Activated T-helper 2 cell treated with anti-CD3 and anti-CD28 coated beads, Interferon-gamma antibody, Interleukin-2, Interleukin-4, amounts not matched to agents 10 μg/mL and 5 μg/mL and 100 μg/mL, durations not matched to agents 14 hours and 24 hours and 36 hours (primary cell): ENCODE results near the gene ZMYND8. TPM values are rescaled to one million over a fixed set of nuclear protein-coding genes. Genes with fewer than 3 reads are reported as not detected.
"Not testable (repeated sequence)": the region's sequence is repeated elsewhere in the genome, so short reads cannot be mapped to it uniquely, and the experiment has no call there.

Experiments used
- DNase-seq: peaks from one replicate; pipeline ENCODE4 v3.0.0; 2021; ENCODE audit warnings: low spot score
- H3K27ac Mint-ChIP-seq: one replicate; pipeline ENCODE4 v1.8.0; 2021; ENCODE audit warnings: mixed read lengths
- H3K27me3 Mint-ChIP-seq: one replicate; pipeline ENCODE4 v1.8.0; 2021; ENCODE audit warnings: low read depth, mixed read lengths
- H3K36me3 Mint-ChIP-seq: one replicate; pipeline ENCODE4 v1.8.0; 2021; ENCODE audit warnings: low read depth, mixed read lengths
- H3K4me1 Mint-ChIP-seq: one replicate; pipeline ENCODE4 v1.8.0; 2021; ENCODE audit warnings: low read depth, mixed read lengths
- H3K4me3 Mint-ChIP-seq: one replicate; pipeline ENCODE4 v1.8.0; 2021; ENCODE audit warnings: low read depth, mild to moderate bottlenecking, moderate library complexity, mixed read lengths
- H3K9me3 Mint-ChIP-seq: one replicate; pipeline ENCODE4 v1.8.0; 2021; ENCODE audit warnings: mixed read lengths
- intact Hi-C: fragments of 100-400 bp; cut with micrococcal nuclease; formaldehyde crosslinking; loops from one replicate; pipeline ENCODE4 v1.15.1; 2023
- total RNA-seq: library from RNA; stranded (reverse); gene quantifications from 2 replicates; pipeline ENCODE4 v1.2.3, GENCODE V29; 2022

ZMYND8 gene
- total RNA-seq, 1 donor from 2014 or later, result 46.7 TPM

- H3K27me3 Mint-ChIP-seq, DNase-seq, H3K4me1 Mint-ChIP-seq, H3K9me3 Mint-ChIP-seq, H3K27ac Mint-ChIP-seq, intact Hi-C loops, H3K4me3 Mint-ChIP-seq: not testable (repeated sequence)
- H3K36me3 Mint-ChIP-seq, result peaks cover 73% of the 10 kb centered on the region
Measured at GRCh38 chr20:47288530-47288929, 68.0 kb downstream of the ZMYND8 start.

- peaks cover 74% of the 10 kb centered on the region for H3K36me3 Mint-ChIP-seq
- intact Hi-C loops, result no loop called here
- no peaks in the 10 kb centered on the region for H3K27me3 Mint-ChIP-seq
- no peaks in the 10 kb centered on the region for H3K9me3 Mint-ChIP-seq
- H3K4me3 Mint-ChIP-seq, result no peak overlapping the region
- no peak for DNase-seq
- no peak overlapping the region for H3K27ac Mint-ChIP-seq
- no peaks in the 10 kb centered on the region for H3K4me1 Mint-ChIP-seq
Measured at GRCh38 chr20:47287609-47288144, 68.8 kb downstream of the ZMYND8 start.

- Mint-ChIP-seq H3K36me3 (peaks cover 73% of the 10 kb centered on the region), H3K4me1 (no peaks in the 10 kb centered on the region), H3K9me3 (no peaks in the 10 kb centered on the region), H3K27ac (no peak overlapping the region), H3K27me3 (no peaks in the 10 kb centered on the region), H3K4me3 (no peak overlapping the region)
- intact Hi-C loops, result no loop called here
- DNase-seq, result no peak
Measured at GRCh38 chr20:47286681-47287080, 69.8 kb downstream of the ZMYND8 start.

- Mint-ChIP-seq H3K4me3 (no peak overlapping the region), H3K27ac (no peak overlapping the region), H3K9me3 (no peaks in the 10 kb centered on the region), H3K4me1 (no peaks in the 10 kb centered on the region), H3K36me3 (peaks cover 75% of the 10 kb centered on the region), H3K27me3 (no peaks in the 10 kb centered on the region)
- DNase-seq, result no peak
- intact Hi-C loops, result no loop called here
Measured at GRCh38 chr20:47285189-47285588, 71.3 kb downstream of the ZMYND8 start.

- intact Hi-C loops, result no loop called here
- Mint-ChIP-seq H3K4me1 (no peaks in the 10 kb centered on the region), H3K36me3 (peaks cover 73% of the 10 kb centered on the region), H3K4me3 (no peak overlapping the region), H3K27me3 (no peaks in the 10 kb centered on the region), H3K9me3 (no peaks in the 10 kb centered on the region), H3K27ac (no peak overlapping the region)
- no peak for DNase-seq
Measured at GRCh38 chr20:47284373-47284772, 72.1 kb downstream of the ZMYND8 start.

- intact Hi-C loops, result no loop called here
- H3K4me1 Mint-ChIP-seq, result no peaks in the 10 kb centered on the region
- H3K4me3 Mint-ChIP-seq, result no peak overlapping the region
- H3K27me3 Mint-ChIP-seq, result no peaks in the 10 kb centered on the region
- H3K27ac Mint-ChIP-seq, result peak overlapping the region; percentile 13
- H3K9me3 Mint-ChIP-seq, result no peaks in the 10 kb centered on the region
- DNase-seq, result no peak
- peaks cover 76% of the 10 kb centered on the region for H3K36me3 Mint-ChIP-seq
Measured at GRCh38 chr20:47283411-47283810, 73.1 kb downstream of the ZMYND8 start.

GRCh38 chr20:47282864-47283263, 73.6 kb downstream of the ZMYND8 start:
- H3K4me3 Mint-ChIP-seq, result no peak overlapping the region
- no peaks in the 10 kb centered on the region for H3K4me1 Mint-ChIP-seq
- H3K27ac Mint-ChIP-seq, result no peak overlapping the region
- peaks cover 78% of the 10 kb centered on the region for H3K36me3 Mint-ChIP-seq
- no peak for DNase-seq
- no peaks in the 10 kb centered on the region for H3K27me3 Mint-ChIP-seq
- H3K9me3 Mint-ChIP-seq, result no peaks in the 10 kb centered on the region
- intact Hi-C loops, result no loop called here

GRCh38 chr20:47281376-47281775, 75.1 kb downstream of the ZMYND8 start:
- no peak overlapping the region for H3K4me3 Mint-ChIP-seq
- no peaks in the 10 kb centered on the region for H3K9me3 Mint-ChIP-seq
- no peaks in the 10 kb centered on the region for H3K27me3 Mint-ChIP-seq
- peaks cover 6% of the 10 kb centered on the region for H3K4me1 Mint-ChIP-seq
- DNase-seq, result no peak
- H3K36me3 Mint-ChIP-seq, result peaks cover 80% of the 10 kb centered on the region
- H3K27ac Mint-ChIP-seq, result no peak overlapping the region
- intact Hi-C loops, result no loop called here

- intact Hi-C loops, result no loop called here
- peaks cover 13% of the 10 kb centered on the region for H3K4me1 Mint-ChIP-seq
Measured at GRCh38 chr20:47280668-47281067, 75.8 kb downstream of the ZMYND8 start.

GRCh38 chr20:47280228-47280627, 76.3 kb downstream of the ZMYND8 start:
- intact Hi-C loops, result no loop called here
- no peak overlapping the region for H3K4me3 Mint-ChIP-seq
- DNase-seq, result no peak
- peak overlapping the region; percentile 18 for H3K27ac Mint-ChIP-seq
- no peaks in the 10 kb centered on the region for H3K27me3 Mint-ChIP-seq
- peaks cover 86% of the 10 kb centered on the region for H3K36me3 Mint-ChIP-seq
- H3K4me1 Mint-ChIP-seq, result peaks cover 16% of the 10 kb centered on the region
- H3K9me3 Mint-ChIP-seq, result no peaks in the 10 kb centered on the region

More at GRCh38 chr20:47280668-47281067, 75.8 kb downstream of the ZMYND8 start:
- no peak overlapping the region for H3K27ac Mint-ChIP-seq
- no peak overlapping the region for H3K4me3 Mint-ChIP-seq
- no peaks in the 10 kb centered on the region for H3K9me3 Mint-ChIP-seq
- H3K27me3 Mint-ChIP-seq, result no peaks in the 10 kb centered on the region
- peaks cover 86% of the 10 kb centered on the region for H3K36me3 Mint-ChIP-seq
- no peak for DNase-seq

GRCh38 chr20:47278907-47279348, 77.6 kb downstream of the ZMYND8 start:
- intact Hi-C loops, result no loop called here
- Mint-ChIP-seq H3K27ac (peak overlapping the region; percentile 43), H3K27me3 (no peaks in the 10 kb centered on the region), H3K4me1 (peaks cover 28% of the 10 kb centered on the region), H3K4me3 (no peak overlapping the region), H3K9me3 (no peaks in the 10 kb centered on the region), H3K36me3 (peaks cover 82% of the 10 kb centered on the region)
- DNase-seq, result no peak

- H3K27me3 Mint-ChIP-seq, H3K4me3 Mint-ChIP-seq, DNase-seq, intact Hi-C loops, H3K9me3 Mint-ChIP-seq, H3K27ac Mint-ChIP-seq: not testable (repeated sequence)
- Mint-ChIP-seq H3K4me1 (peaks cover 40% of the 10 kb centered on the region), H3K36me3 (peaks cover 82% of the 10 kb centered on the region)
Measured at GRCh38 chr20:47277535-47277872, 79.0 kb downstream of the ZMYND8 start.

- DNase-seq, result no peak
- Mint-ChIP-seq H3K27ac (peak overlapping the region; percentile 48), H3K36me3 (peaks cover 81% of the 10 kb centered on the region), H3K4me3 (no peak overlapping the region), H3K9me3 (no peaks in the 10 kb centered on the region), H3K27me3 (no peaks in the 10 kb centered on the region), H3K4me1 (peaks cover 40% of the 10 kb centered on the region)
- intact Hi-C loops, result no loop called here
Measured at GRCh38 chr20:47276851-47277534, 79.5 kb downstream of the ZMYND8 start.
